ENCODE measurements around the gene PIP4K2C.
"Not testable (repeated sequence)": the region's sequence is repeated elsewhere in the genome, so short reads cannot be mapped to it uniquely, and the experiment has no call there.

Gene PIP4K2C

DNA sequence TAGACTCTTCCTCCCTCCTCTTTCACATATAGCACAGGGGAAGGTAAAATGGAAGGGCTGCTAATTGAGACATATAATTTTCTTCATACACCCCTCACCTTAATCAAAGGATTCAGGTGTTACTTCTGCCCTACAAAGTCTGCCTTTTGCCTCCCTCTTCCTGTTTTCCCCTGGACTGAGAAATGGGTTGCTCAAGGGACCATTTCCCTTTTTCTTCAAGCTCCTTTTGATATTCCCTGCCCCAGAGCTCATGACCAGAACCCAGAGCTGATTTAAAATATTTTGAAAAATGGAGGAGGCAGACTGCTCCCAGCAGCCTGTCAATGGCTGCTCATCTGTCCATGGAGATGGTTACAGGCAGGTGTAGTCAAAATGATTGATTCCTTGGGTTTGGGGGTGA, 6.3 kb upstream of the PIP4K2C start:
- no peak for DNase-seq (ENCODE audit: low read depth in 3 of 3)

DNA sequence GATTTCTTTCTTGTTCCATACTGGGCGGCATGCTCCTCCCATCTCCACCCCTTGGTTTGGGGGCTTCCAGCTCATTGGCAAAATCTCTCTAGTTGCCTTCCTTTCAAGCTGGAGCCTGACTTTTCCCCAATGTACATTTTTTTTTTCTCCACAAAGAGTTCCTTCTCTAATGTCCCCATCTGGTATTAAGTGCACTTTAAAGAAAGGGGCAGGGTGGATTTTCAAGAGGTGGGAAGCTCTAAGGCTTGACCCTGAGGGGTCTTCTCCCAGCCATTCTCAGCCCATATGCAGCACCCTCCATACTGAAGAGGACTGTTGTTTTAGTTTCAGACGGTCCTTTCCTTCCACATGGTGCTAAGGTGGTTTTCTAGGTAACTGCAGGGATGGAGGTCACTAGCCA, 5.8 kb upstream of the PIP4K2C start:
- no peak for DNase-seq (ENCODE audit: low read depth in 3 of 3)

DNA sequence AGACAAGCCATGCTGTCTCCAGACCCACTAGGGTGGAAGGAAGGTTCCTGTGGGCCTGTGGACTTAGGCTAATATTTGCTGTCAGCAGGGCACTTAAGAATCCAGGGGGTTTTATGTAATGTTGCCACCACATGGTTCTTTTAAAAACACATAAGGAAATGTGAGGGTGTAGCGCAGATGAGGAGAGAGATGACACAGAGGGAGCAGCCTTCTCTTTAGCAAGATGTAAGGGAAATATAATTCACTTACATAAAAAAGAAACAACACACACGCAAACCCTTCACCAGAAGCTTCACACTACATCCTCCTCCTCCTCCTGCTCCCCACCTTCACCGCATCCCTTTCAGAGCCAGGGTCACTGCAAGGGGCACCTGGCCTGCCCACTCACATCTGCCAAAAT, 4.9 kb upstream of the PIP4K2C start:
- DNase-seq (ENCODE audit: low read depth in 3 of 3) = no peak

DNA sequence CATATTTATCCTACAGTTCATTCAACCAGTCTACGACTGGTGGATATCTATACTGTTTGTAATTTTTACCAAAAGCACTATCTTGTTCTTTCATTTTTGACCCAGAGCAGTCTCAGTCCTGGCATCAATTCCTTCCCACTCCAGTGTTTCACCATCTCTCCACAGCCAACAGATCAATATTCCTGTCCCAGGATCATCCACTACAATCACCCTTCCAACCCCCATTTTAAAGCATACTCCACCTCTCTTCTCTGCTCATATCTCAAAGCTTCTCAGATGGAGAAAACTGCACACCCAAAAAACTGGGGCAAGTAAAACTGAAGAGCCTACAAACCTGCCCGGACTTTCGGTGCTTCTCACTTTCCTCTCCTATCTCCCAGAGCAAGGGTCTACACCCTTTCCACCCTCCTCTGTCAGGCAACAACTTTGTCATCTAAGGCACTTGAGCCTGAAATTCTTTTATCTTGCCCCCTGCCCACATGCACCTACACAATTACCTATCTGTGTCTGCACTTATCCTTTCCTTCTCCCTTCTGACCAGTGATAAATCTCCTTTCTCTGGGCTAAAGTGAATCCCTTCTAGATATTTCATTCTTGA, 4.1 kb upstream of the PIP4K2C start:
- no peak for DNase-seq (ENCODE audit: low read depth in 3 of 3)

DNA sequence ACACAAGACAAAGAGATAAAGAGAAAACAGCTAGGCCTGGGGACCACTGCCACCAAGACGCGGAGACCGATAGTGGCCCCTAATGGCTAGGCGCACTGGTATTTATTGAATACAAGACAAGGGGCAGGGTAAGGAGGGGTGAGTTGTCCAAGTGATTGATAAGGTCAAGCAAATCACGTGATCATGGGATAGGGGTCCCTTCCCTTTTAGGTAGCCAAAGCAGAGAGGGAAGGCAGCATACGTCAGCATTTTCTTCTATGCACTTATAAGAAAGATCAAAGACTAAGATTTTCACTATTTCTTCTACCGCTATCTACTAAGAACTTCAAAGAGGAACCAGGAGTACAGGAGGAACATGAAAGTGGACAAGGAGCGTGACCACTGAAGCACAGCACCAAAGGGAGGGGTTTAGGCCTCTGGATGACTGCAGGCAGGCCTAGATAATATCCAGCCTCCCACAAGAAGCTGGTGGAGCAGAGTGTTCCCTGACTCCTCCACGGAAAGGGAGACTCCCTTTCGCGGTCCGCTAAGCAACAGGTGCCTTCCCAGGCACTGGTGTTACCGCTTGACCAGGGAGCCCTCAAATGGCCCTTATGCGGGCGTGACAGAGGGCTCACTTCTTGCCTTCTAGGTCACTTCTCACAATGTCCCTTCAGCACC, 1.9 kb upstream of the PIP4K2C start:
- DNase-seq (ENCODE audit: low read depth in 3 of 3) = not testable (repeated sequence)

DNA sequence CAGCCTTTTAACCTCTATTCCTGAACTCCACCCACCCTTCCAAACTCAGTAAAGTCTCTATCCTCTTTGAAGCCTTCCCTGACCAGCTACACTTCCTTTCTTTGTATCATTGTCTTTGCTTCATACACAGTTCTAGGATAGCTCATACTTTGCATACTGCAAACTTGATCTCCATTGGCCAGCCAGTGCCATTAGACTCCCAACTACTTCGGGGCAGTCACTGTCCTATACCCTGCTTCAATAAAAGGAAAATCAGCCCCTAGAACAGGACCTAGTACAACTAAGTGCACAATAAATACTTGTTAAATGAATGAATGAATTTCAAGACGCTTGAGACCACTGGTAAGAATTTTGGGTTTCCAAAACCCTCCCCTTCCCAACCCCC, 521 bp upstream of the PIP4K2C start:
- no peak for DNase-seq (ENCODE audit: low read depth in 3 of 3)

DNA sequence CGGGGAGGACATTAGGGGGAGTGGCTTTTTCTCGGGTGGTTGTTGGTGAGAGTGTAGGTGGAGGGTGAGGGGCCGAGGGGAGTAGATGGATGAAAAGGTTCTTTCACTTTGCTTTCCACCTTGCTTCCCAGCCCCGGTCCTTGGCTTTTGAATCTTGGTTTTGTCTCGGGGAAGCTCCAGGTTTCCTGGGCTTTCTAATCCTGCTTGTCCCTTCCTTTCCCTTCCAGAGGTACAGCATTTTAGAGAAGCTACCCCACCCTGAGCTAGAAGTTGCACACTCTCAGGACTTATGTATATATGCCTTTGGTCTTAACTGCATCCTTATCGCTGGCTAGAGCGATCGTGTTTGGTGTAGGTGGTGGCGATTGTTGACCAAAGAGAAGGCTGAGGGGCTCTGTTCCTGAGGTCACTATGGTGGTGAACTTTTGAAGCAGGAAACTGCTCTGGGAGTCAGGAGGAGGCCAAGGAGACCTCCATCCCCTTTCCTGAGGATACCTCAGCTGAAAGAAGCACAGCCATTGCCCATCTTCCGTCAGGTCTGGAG, 862 bp downstream of the PIP4K2C start:
- DNase-seq (ENCODE audit: low read depth in 3 of 3) = no peak

DNA sequence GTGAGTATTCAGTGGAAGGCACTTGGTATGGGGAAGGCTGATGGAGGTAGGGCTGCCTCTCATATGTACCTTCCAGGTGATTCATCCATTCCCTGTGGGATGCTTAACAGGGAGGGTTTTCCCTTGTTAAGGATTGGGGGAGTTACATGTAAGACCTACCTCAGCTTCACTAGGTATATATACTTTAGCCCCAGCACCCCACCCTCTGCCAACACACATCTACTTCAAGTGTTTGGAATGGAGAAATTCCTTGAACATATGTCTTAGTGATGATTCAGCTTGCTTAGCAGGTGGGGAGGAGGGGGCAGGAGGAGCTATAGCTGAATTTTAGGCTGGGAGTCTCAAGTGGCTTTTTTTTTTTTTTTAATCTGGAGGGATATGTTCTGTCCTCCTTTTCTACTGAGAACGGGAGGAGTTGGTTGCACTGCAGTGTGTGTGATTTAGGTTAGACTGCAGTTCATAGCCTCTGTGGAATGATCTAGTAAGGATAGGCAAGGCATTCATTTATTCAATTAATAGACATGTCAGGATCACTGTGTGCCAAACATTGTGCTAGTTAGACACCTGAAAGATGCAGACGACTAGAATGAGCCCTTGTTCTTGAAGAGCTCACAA, 1.7 kb downstream of the PIP4K2C start:
- DNase-seq (ENCODE audit: low read depth in 3 of 3) = no peak

DNA sequence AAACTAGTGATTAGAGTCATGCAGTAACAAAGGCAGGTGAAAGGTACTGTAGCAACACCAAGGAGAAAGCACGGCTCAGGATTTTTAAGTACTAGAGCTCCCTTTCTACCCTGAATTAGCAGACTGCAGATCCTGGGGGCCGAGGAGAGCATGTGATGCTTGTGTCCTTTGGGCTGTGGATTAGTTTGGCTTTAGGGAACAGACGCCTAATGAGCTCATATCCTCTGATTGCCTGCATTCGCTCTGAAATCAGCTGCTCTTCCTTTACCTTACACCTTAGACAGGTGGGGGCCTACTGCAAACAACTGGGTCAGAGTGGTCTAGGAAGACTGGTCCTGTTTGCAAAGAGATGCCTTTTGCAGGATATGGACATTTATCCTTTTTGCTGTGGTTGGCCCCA, 2.2 kb downstream of the PIP4K2C start:
- no peak for DNase-seq (ENCODE audit: low read depth in 3 of 3)

DNA sequence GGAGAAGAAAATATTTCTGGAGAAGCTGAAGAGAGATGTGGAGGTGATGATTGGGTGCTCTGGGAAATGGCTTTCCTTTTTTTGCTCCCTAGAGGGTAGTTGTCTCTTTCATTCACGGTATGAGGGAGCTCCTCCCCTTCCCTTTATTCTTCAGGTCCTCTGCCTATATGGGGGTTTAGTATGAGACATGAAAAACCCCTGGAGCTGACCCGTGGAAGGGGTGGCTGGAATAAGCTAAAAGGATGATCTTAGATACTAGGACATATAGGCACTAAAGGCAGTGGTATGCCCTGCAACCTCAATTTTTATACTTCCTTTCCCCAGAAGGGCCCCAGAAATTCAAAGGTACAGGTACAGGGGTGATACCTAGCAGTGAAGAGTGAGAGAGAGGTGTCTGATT, 9.4 kb downstream of the PIP4K2C start:
- DNase-seq (ENCODE audit: low read depth in 3 of 3) = no peak

DNA sequence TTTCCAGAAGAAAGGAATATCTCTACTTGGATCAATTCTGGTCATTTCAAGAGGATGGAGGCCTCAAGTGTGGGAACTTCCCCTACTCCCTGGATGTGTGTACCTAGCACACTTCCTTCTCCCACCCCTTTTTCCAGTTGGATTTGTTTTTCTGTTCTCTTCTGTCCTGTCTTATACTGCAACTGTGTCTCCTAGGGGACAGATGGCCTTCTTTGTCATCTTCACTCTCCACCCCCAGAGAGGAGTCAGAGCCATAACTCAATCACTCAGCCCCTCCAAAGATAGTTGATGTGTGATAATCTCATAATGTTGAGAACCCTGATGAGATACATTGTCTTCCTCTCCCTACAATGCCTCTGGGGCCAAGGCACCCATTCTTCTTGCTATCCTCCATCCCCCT, 11.6 kb downstream of the PIP4K2C start:
- DNase-seq (ENCODE audit: low read depth in 3 of 3) = no peak

DNA sequence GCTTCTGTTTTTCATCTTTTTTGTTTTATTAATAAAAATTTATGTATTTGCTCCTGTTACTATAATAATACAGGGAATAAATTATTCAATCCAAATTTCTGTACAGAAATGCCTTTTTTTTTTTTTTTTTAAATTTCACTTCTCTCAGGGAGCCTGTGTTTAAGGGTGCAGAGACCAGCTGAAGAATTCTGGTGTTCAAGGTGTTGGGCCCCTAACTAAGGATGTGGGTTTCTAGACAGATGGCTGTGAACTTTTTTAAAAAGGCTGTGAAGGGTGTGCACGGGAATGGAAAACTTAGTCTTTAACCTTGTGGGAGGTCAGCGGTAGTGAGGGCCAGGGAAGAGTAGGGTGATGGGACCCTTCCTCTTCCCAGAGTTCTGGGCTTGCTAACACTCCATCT, 12.3 kb downstream of the PIP4K2C start:
- no peak for DNase-seq (ENCODE audit: low read depth in 3 of 3)

DNA sequence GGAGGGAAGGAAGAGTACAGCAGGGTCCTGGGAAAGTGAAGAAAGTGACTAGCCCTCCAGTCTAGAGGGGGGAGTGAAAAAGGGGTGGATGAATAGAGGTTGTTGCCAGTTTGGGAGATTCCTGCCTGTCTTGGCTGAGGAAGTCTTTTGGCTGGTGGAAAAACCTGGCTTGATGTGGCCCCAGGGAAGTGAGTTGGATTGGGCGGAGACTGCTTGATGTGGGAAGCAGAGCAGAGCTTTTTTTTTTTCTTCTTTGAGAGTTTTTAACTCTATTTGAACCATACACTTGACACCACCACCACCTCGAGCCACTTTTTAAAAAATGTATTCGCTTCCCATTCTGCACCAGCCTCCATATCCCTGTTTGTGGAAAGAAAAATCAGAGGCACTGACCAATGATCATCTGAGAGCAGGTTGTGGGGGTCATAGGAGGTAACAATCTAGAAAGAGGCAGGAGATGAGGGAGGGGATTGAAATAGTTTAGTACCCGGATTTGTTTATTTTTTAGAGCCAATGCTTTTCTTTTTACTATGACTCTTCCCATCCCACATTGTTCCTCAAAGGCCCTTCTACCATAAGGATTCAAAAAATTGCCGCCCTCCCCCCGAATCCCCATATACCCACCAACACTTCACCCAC, 12.9 kb downstream of the PIP4K2C start:
- DNase-seq (ENCODE audit: low read depth in 3 of 3) = no peak

DNA sequence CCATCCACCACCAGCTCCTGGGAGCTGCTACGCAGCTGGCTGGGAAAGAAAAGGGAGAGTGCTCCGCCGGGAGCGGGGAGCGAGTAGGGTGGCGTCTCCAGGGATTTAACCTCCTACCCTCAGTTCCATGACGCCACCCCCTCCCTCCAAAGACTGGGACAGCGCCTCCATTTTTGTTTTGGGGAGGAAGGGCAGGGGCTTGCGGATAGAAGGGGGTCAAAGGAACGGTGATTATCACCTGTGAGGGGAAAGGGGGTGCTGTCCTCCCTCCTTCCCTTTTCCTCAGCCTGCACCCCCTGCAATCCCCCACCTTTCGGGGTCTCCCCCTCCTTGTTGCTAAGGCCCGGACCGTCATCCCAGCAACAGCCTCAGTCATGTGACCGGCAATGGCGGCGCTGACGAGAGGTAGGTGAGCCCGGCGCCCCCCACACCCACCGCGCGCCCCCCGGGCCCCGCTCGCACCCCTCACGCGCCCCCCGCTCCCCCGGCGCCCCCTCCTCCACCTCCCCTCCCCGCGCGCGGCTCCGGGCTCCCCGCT, 13.5 kb downstream of the PIP4K2C start, which contains the start of gene DTX3:
TSS of gene DTX3 (plus strand) at position 371 of the 538 bp plus-strand sequence. CDS start 1,694 bp downstream, outside the sequence.
- no peak for DNase-seq (ENCODE audit: low read depth in 3 of 3)

DNA sequence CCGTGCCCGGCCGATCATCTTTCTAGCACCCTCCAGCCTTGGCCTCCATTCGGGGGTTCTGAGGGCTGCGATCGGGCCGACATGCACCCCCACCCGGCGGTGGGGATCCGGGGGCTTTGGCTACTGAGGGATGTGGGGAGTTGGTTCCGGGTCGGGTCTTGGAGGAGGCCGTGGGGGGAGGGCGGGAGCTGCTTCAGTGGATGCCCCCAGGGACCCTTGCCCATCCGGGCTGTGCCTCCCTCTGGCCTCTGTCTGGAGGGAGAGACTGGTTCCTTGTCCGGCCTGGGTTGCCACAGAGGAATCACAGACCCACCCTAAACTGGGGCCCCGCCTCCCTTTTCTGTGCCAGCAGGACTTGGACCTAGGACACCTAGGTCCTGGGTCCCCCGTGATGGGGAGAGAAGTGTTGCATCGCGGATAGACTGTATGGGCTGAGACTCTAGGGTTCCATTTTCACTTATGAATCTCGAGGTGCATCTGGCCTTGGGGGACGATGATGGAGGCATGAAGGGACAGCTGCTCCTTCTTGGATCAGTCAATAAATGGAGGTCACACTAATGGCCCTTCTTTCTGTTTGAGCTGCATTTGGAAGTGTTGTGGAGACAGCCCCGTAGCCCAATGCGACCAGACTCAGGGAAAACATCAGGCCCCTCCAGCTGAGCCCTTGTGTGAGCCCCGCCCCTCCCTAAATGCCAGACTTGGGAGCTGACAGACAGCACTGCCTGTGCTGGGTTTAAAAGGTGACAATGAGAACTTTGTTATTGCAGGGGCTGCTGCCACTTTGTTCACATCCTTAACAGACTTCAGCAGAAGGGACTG, 14.2 kb downstream of the PIP4K2C start:
- no peak for DNase-seq (ENCODE audit: low read depth in 3 of 3)

DNA sequence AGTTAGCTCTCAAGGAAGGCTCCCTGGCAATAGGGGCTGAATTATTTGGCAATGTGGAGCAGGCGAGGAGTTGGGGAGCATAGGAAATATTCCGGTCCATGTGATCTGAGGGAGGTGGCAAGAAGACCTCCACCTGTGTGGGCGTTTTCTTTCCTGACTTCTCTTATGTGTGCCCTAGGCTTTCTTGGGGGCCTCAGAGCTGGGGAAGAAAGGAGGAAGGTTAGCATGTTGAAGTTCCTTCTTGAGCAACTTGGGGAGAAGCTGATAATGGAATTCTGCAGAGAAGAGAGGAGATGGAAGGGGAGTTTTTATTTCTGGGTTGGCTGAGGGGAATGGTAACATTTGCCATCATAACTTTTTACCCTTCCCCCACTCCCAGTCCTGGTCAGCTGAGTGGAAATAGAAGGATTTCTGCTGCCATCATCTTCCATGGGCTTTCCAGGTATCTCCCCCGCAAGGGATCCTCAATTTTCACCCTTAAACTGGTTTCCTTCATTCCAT, 14.9 kb downstream of the PIP4K2C start:
- DNase-seq (ENCODE audit: low read depth in 3 of 3) = no peak

DNA sequence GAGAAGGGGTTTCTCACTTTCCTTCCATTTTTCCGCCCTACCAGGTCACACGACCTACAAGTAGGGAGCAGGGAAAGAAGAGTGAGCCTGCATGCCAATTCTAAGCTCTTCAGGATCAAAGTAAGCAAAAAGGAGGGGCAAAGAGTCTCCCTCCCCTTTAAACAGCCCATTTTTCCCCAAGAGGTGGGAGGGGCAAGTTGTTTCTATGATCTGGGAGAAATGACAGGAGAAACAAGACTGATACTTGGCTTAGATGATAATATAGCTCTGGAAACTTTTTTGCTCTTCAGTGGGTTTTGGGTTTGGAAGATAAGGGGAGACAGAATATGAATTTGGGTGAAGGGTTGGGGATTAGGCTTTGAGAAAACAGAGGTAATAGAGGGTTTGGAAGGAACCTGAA, 15.4 kb downstream of the PIP4K2C start:
- DNase-seq (ENCODE audit: low read depth in 3 of 3) = no peak

DNA sequence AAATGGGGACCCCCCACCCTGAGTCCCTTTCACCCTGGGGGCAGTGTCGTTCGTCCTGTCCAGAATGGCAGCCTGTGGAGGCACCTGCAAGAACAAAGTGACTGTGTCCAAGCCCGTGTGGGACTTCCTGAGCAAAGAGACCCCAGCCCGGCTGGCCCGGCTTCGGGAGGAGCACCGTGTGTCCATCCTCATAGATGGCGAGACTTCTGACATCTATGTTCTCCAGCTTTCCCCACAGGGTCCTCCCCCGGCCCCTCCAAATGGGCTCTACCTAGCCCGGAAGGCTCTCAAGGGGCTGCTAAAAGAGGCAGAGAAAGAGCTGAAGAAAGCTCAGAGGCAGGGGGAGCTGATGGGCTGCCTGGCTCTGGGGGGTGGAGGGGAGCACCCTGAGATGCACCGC, 15.8 kb downstream of the PIP4K2C start:
- no peak for DNase-seq (ENCODE audit: low read depth in 3 of 3)

DNA sequence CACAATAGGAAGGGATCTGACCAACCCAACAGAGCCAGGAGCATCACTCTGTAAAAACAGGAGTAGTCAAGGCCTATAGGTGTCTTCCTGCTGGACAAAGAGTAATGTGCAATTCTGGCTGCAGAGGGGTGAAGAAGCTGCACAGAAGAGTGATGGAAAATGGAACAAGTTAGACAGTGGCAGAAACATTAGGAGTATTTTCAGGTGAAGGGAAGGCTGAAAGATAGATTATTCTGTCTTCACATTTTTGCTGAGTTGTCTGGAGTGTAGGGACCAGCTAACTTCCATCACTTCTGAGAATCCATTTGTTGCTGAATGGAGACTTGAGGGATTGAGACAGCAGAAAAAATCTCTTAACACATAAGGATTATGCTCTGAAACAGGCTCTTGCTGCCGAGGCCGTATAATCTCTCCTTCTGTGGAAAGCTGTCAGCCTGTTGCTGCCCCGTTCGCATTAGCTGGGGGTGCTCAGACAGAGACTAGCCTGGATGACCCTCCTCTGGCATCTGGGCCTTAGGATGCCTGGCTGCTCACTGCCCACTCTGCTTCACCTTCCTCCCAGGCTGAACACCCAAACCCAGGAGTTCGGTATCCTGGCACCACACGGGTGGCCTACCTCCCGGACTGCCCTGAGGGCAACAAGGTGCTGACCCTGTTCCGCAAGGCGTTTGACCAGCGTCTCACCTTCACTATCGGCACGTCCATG, 17.1 kb downstream of the PIP4K2C start:
- no peak for DNase-seq (ENCODE audit: low read depth in 3 of 3)

DNA sequence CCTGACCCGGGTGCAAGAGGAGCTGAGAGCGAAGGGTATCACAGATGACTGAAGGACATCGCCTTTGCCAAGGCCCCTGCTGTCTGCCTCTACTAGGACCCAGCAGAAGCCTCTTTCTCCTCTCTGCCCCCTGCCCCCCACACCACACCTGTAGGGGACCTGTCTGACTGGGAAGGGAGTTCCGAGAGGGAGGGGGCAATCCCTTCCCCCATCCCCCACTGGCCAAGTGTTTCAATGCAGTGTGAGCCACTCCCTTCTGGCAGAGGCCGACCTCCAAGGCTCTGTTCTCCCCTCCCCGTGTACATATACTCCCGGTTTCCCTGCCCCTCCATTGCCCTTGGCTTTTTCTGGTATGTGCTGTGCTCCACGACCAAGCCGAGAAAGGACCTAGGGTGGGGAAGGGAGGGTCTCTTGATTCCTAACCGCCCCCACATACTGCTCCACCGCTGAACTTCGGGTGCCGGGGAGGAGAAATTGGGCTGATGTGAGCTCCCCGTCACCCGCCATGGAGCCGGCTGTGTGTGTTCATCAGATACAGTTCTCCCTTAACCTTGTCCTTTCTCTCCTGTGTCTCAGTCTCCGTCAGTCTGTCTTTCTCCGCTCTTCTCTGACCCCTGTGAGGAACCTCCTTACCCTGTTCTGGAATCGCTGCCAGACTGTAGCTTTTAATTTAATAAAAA, 18.2 kb downstream of the PIP4K2C start:
- DNase-seq (ENCODE audit: low read depth in 3 of 3) = no peak

All from stimulated activated CD4-positive, alpha-beta T cell treated with anti-CD3 and anti-CD28 coated beads, TNF-alpha, amount 100 ng/mL, for 4 hours (primary cell).